Stomach (tissue), 9 donors: ENCODE measurements around the gene FARP2. TPM values are rescaled to one million over a fixed set of nuclear protein-coding genes. Genes with fewer than 3 reads are reported as not detected.

Source experiments
- DNase-seq, 2 donors: peaks; one replicate each; pipeline versions ENCODE4 v3.0.0 to v3.0.0-alpha.2; 2013 to 2019
- H3K27ac ChIP-seq, 5 donors: fragments of 200-600 bp in 4 of 5; sonication (generic) in 4 of 5; one replicate each; pipeline ENCODE4 v1.5.1; 2013 to 2019; ENCODE audit warnings: mild to moderate bottlenecking in 1 of 5, moderate library complexity in 1 of 5
- H3K27me3 ChIP-seq, 3 donors: fragments of 200-600 bp; sonication (generic); one replicate each; pipeline ENCODE4 v1.5.1; 2017 to 2019; ENCODE audit warnings: mixed run types in 1 of 3
- H3K36me3 ChIP-seq, 4 donors: fragments of 200-600 bp; sonication (generic); 1 replicate in 3 of 4; 2 replicates in 1 of 4; pipeline ENCODE4 v1.5.1; 2016 to 2019
- H3K4me1 ChIP-seq, 4 donors: fragments of 200-600 bp; sonication (generic); one replicate each; pipeline ENCODE4 v1.5.1; 2016 to 2019
- H3K4me3 ChIP-seq, 4 donors: fragments of 200-600 bp; sonication (generic) in 3 of 4; one replicate each; pipeline ENCODE4 v1.5.1; 2016 to 2019; ENCODE audit warnings: mild to moderate bottlenecking in 1 of 4
- H3K9me3 ChIP-seq, 4 donors: fragments of 200-600 bp; sonication (generic); one replicate each; pipeline ENCODE4 v1.5.1; 2016 to 2019
- EP300 ChIP-seq: sonication (generic); formaldehyde crosslinking; IDR thresholded peaks from one replicate; pipeline ENCODE4 v1.6.1; 2017; ENCODE audit warnings: antibody characterized with exemption
- POLR2A ChIP-seq, 4 donors: fragments of 450-650 bp; IDR thresholded peaks; one replicate each; pipeline ENCODE4 v1.6.1; 2016; ENCODE audit warnings: antibody characterized with exemption in 4 of 4, control low read depth in 2 of 4, mild to moderate bottlenecking in 1 of 4, moderate library complexity in 1 of 4
- POLR2AphosphoS5 ChIP-seq, 3 donors: sonication (generic); formaldehyde crosslinking; IDR thresholded peaks; one replicate each; pipeline ENCODE4 v1.6.1; 2016; ENCODE audit warnings: antibody characterized with exemption in 3 of 3
- WGBS, 5 donors: extraction: QIAGEN DNeasy Blood & Tissue Kit in 3 of 5; methylation state at CpG; one replicate each; pipeline versions ENCODE4 v1.1.5 to v1.1.7; 2013 to 2018; 5-methylcytosine and 5-hydroxymethylcytosine counted together
- intact Hi-C: fragments of 100-400 bp; cut with DNase I; formaldehyde crosslinking; loops from one replicate; pipeline ENCODE4 v1.15.1; 2023; ENCODE audit warnings: low total_unique reads
- polyA plus RNA-seq, 3 donors: library from polyadenylated mRNA; stranded (reverse); fragments of 200-250 nt; gene quantifications; one replicate each; pipeline ENCODE4 v1.2.3, GENCODE V29; 2013
- total RNA-seq, 5 donors: library from RNA; depleted of rRNA; stranded (reverse); fragments of >200 nt; gene quantifications; one replicate each; pipeline versions ENCODE4 v1.1.0 to v1.2.3, GENCODE V29; 2014 to 2016
- TF ChIP-seq, protein P1 (sequence below), 7 experiments: fragments of 450-650 bp in 4 of 7; fragments of 200-600 bp in 3 of 7; sonication (generic) in 3 of 7; IDR thresholded peaks; one replicate each; pipeline ENCODE4 v1.5.1; 2016 to 2019; ENCODE audit warnings: antibody characterized with exemption in 7 of 7, control low read depth in 2 of 7, mild to moderate bottlenecking in 1 of 7
- donor health status: healthy with polysubstance abuse.
- donor health status: Bipolar disorder and iron deficiency.
- donor health status: healthy.

The FARP2 gene
- total and polyA plus RNA-seq, 8 donors, result 15.8 to 260 (median 69.1) TPM

DNA sequence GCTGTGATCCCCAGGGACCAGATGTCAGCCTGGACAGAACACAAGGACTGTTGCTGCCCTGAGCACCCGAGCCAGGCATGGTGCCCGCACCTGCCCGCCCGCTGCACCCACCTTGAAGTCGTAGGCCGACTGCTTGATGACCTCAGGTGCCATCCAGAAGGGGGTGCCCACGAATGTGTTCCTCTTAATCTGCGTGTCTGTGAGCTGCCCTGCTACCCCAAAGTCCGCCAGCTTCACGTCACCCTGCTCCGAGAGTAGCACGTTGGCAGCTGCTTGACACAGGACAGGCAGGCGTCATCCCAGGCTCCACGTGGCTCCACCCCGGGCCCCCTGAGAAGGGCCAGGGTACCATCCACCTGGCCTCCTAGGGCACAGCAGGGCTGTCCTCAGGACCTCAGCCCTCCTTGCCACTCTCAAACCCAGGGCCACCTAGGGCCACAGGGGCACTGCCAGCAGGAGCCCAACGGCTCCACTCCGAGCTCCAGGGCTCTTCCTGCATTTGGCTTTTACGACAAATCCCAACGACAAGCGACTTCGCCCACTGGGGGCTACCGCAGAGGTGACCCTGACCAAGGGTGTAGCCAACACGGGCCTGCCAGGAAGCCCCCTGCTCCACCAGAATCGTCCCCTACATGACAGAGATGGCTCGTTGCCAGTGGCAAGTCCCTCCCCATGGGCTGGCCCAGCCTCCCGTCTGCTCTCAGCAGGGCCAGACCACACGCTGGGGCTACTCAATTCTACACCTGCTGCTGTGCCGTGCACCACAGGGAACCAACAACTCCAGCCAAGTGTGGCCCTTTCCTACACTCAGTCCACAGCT lies 143.3 kb downstream of the FARP2 start:
- DNase-seq, result no peak
- WGBS, 5 donors, result 81 to 87% (median 85%) methylated on average over 25 to 28 of the region's 28 CpGs
- Histone ChIP-seq H3K27ac (no peak overlapping the region), H3K36me3 (peaks cover 31 to 84% (median 78%) of the 10 kb centered on the region in 4 donors), H3K27me3 (no peaks in the 10 kb centered on the region), H3K4me1 (peaks cover 0 to 19% (median 7%) of the 10 kb centered on the region in 4 donors), H3K9me3 (no peaks in the 10 kb centered on the region), H3K4me3 (no peak overlapping the region)
- intact Hi-C loops, result no loop called here
- TF ChIP-seq, protein P1, sequence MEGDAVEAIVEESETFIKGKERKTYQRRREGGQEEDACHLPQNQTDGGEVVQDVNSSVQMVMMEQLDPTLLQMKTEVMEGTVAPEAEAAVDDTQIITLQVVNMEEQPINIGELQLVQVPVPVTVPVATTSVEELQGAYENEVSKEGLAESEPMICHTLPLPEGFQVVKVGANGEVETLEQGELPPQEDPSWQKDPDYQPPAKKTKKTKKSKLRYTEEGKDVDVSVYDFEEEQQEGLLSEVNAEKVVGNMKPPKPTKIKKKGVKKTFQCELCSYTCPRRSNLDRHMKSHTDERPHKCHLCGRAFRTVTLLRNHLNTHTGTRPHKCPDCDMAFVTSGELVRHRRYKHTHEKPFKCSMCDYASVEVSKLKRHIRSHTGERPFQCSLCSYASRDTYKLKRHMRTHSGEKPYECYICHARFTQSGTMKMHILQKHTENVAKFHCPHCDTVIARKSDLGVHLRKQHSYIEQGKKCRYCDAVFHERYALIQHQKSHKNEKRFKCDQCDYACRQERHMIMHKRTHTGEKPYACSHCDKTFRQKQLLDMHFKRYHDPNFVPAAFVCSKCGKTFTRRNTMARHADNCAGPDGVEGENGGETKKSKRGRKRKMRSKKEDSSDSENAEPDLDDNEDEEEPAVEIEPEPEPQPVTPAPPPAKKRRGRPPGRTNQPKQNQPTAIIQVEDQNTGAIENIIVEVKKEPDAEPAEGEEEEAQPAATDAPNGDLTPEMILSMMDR (IDR thresholded peaks at IDR 0.05), result no peak
- no peak for TF ChIP-seq POLR2AphosphoS5 (IDR thresholded peaks at IDR 0.05)
- no peak for TF ChIP-seq POLR2A (IDR thresholded peaks at IDR 0.05)
- no peak for TF ChIP-seq EP300

DNA sequence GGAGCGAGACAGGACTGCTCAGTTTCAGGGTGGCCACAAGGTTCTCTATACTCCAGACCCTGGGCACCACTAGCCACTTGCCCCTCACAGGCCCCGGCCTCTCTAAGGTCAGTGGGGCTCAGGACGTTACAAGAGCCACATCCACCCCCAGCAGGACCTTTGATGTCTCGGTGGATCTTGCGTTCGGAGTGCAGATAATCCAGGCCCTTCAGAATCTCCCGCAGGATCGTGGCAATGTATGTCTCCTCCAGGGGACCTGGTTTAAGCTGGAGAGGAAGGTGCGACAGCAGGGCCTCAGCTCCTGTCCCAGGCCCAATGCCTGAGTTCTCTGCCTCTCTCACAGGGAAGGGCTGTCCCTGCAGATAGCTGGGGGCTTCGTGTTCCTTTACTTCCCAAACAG lies 143.9 kb downstream of the FARP2 start:
- 92 to 97% (median 96%) methylated on average over 10 of the region's 10 CpGs for WGBS, 5 donors
- Histone ChIP-seq H3K36me3 (peaks cover 25 to 79% (median 72%) of the 10 kb centered on the region in 4 donors), H3K9me3 (no peaks in the 10 kb centered on the region), H3K4me1 (peaks cover 0 to 19% (median 11%) of the 10 kb centered on the region in 4 donors), H3K27ac (no peak overlapping the region), H3K27me3 (no peaks in the 10 kb centered on the region), H3K4me3 (no peak overlapping the region)
- no peak for TF ChIP-seq POLR2A (IDR thresholded peaks at IDR 0.05)
- no peak for TF ChIP-seq EP300
- TF ChIP-seq, protein P1 (IDR thresholded peaks at IDR 0.05), result no peak
- TF ChIP-seq POLR2AphosphoS5 (IDR thresholded peaks at IDR 0.05), result no peak
- intact Hi-C loops, result no loop called here
- no peak for DNase-seq

DNA sequence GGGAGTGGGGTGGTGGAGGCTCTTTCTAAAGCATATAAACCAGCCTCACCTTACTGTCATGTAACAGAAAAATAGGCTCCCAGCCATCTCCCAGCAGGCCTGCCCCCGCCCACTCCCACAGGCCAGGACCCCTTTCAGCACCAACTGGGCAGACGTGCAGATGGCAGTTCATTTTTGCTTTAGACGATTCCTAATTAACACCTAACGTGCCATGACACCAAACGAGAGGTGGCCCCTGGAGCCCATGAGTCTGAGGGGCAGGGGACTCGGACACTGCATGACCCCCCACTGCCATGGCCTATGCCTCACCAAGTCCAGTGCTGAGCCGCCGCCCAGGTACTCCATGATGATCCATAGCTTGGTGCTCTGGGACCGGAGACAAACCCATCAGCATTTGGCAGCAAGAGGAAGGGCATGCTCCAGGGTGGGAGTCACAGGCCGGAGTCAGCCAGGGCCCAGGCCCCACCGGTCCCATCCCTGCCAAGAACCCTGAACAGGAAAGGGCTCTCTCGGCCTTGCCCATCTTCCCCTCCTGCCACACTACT lies 144.4 kb downstream of the FARP2 start:
- TF ChIP-seq EP300 (no peak), POLR2A (IDR thresholded peaks at IDR 0.05) (no peak), POLR2AphosphoS5 (IDR thresholded peaks at IDR 0.05) (no peak)
- TF ChIP-seq, protein P1 (IDR thresholded peaks at IDR 0.05), result no peak
- no peak overlapping the region for H3K27ac ChIP-seq
- H3K9me3 ChIP-seq, result no peaks in the 10 kb centered on the region
- no peaks in the 10 kb centered on the region for H3K27me3 ChIP-seq
- intact Hi-C loops, result no loop called here
- WGBS, 5 donors, result 83 to 94% (median 91%) methylated on average over 10 to 12 of the region's 12 CpGs
- DNase-seq, result no peak
- peaks cover 20 to 75% (median 68%) of the 10 kb centered on the region in 4 donors for H3K36me3 ChIP-seq
- no peak overlapping the region for H3K4me3 ChIP-seq
- H3K4me1 ChIP-seq, result peaks cover 2 to 23% (median 16%) of the 10 kb centered on the region in 4 donors

DNA sequence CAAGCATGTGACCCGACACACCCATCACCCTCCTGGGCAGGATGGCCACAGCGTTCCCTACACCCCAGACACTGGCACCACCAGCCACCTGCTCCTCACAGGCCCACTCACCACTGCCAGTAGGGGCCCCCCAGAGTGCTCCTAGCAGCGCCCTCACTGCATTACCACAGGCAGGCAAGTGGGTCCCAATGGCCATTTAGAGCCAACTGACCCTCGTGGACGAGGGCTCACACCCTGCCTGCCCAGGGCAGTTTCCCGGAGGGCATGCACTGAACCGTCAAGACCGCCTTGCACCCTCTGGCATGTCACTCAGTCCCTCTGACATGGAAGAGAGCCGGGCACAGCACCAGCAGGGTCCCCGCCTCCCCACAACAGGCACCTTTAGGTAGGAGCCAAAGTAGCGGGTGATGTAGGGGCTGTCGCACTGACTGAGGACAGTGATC lies 145.0 kb downstream of the FARP2 start:
- DNase-seq, result no peak
- intact Hi-C loops, result no loop called here
- Histone ChIP-seq H3K27ac (no peak overlapping the region), H3K4me3 (no peak overlapping the region), H3K27me3 (no peaks in the 10 kb centered on the region), H3K4me1 (peaks cover 4 to 29% (median 22%) of the 10 kb centered on the region in 4 donors), H3K9me3 (no peaks in the 10 kb centered on the region), H3K36me3 (peaks cover 14 to 75% (median 62%) of the 10 kb centered on the region in 4 donors)
- WGBS, 5 donors, result 84 to 94% (median 91%) methylated on average over 6 to 12 of the region's 12 CpGs
- TF ChIP-seq POLR2A (IDR thresholded peaks at IDR 0.05), result no peak
- TF ChIP-seq POLR2AphosphoS5 (IDR thresholded peaks at IDR 0.05), result no peak
- TF ChIP-seq, protein P1 (IDR thresholded peaks at IDR 0.05), result no peak
